Aortic smooth muscle cell (primary cell): ENCODE measurements around the gene NXPE4. TPM values are rescaled to one million over a fixed set of nuclear protein-coding genes. Genes with fewer than 3 reads are reported as not detected.

Experiments
- total RNA-seq: library from RNA; depleted of rRNA; stranded (reverse); fragments of >200 nt; gene quantifications from 2 replicates; pipeline ENCODE4 v1.2.3, GENCODE V29; 2014

Gene NXPE4
- total RNA-seq = not detected in 2 replicates

DNA sequence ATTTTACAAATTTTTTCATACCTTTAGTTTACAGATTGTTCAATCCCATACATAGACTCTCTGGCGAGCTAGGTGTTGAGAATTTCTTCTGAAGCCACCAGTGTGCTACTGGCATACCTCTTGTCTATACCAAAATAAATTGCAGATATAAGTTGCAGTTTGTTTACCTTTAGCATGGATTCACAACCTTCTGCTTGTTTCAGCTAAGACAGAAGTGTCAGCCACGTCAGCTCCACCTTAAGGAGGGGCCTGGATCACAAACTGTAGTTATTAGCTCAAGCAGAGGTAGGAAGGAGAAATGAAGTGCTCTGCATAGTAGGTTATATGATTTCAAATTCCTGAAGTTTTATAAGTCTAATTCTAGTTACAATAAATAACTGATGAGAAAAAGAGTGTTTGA lies at the start of gene NXPE4:
Gene NXPE4, minus strand, starts transcription at position 216 of the 400 bp plus-strand sequence. CDS start 1,027 bp downstream, outside the sequence.

GRCh38 chr11:114559425-114560310 lies 35.9 kb downstream of the NXPE4 start, which contains the start of gene NXPE1:
NXPE1 (minus strand) TSS chr11:114559881; CDS start chr11:114551201, 8,680 bp downstream.

Other genes with a start within 250 kb of the NXPE4 start
- 3.0 and 3.4 TPM in 2 replicates for gene C11orf71, start 195.3 kb downstream of the NXPE4 start, total RNA-seq
- gene RBM7, start 195.1 kb downstream of the NXPE4 start, total RNA-seq = 26.6 and 48.4 TPM in 2 replicates
- gene REXO2, start 156.3 kb downstream of the NXPE4 start, total RNA-seq = 193 and 205 TPM in 2 replicates
- not detected in 2 replicates for gene NXPE1, start 35.9 kb downstream of the NXPE4 start, total RNA-seq
- gene NXPE2, start 82.7 kb upstream of the NXPE4 start, total RNA-seq = 0.06 and 0.13 TPM in 2 replicates